ENCODE data around the gene TRAF5. TPM values are rescaled to one million over a fixed set of nuclear protein-coding genes. Genes with fewer than 3 reads are reported as not detected.

TRAF5 gene
- total RNA-seq, 1 experiment from 2014 or later, result 5.8 TPM

GRCh38 chr1:211420389-211420788 lies 93.8 kb downstream of the TRAF5 start:
- Histone ChIP-seq H3K27me3 (no peaks in the 10 kb centered on the region), H3K36me3 (no peaks in the 10 kb centered on the region), H3K9me3 (no peaks in the 10 kb centered on the region), H3K4me3 (no peak overlapping the region)
- peak; percentile 71 for DNase-seq

GRCh38 chr1:211420845-211421454 lies 94.3 kb downstream of the TRAF5 start:
- Histone ChIP-seq H3K36me3 (no peaks in the 10 kb centered on the region), H3K27me3 (no peaks in the 10 kb centered on the region), H3K4me3 (no peak overlapping the region), H3K9me3 (no peaks in the 10 kb centered on the region)
- DNase-seq, result peak; percentile 8

GRCh38 chr1:211424018-211424417 lies 97.4 kb downstream of the TRAF5 start:
- Histone ChIP-seq H3K36me3 (no peaks in the 10 kb centered on the region), H3K4me3 (no peak overlapping the region), H3K9me3 (no peaks in the 10 kb centered on the region), H3K27me3 (no peaks in the 10 kb centered on the region)
- no peak for DNase-seq

Other genes starting within 250 kb of the TRAF5 start
- gene KCNH1, start 192.7 kb upstream of the TRAF5 start, total RNA-seq (2014; rRNA removed; shearing (Covaris generic); ENCODE audit: low replicate concordance), result not detected in 2 replicates
- gene RCOR3, start 67.5 kb upstream of the TRAF5 start, total RNA-seq (2014; rRNA removed; shearing (Covaris generic); ENCODE audit: low replicate concordance), result 9.3 and 11.6 TPM in 2 replicates
- gene RD3, start 165.3 kb downstream of the TRAF5 start, total RNA-seq (2014; rRNA removed; shearing (Covaris generic); ENCODE audit: low replicate concordance), result not detected in 2 replicates